Thyroid gland (tissue), 4 donors: ENCODE measurements around the gene UFSP1.
"Not testable (repeated sequence)": the region's sequence is repeated elsewhere in the genome, so short reads cannot be mapped to it uniquely, and the experiment has no call there.

ENCODE experiments used
- POLR2A ChIP-seq, 2 donors: fragments of 450-650 bp; IDR thresholded peaks; one replicate each; pipeline ENCODE4 v1.6.1; 2017; ENCODE audit warnings: antibody characterized with exemption in 2 of 2, mild to moderate bottlenecking in 2 of 2, moderate library complexity in 1 of 2
- TF ChIP-seq, protein P1 (sequence below), 6 experiments: fragments of 200-600 bp in 3 of 6; fragments of 450-650 bp in 3 of 6; sonication (generic) in 3 of 6; IDR thresholded peaks; one replicate each; pipeline ENCODE4 v1.5.1; 2016 to 2019; ENCODE audit warnings: antibody characterized with exemption in 6 of 6, mild to moderate bottlenecking in 2 of 6, inconsistent platforms in 1 of 6, moderate library complexity in 1 of 6

DNA sequence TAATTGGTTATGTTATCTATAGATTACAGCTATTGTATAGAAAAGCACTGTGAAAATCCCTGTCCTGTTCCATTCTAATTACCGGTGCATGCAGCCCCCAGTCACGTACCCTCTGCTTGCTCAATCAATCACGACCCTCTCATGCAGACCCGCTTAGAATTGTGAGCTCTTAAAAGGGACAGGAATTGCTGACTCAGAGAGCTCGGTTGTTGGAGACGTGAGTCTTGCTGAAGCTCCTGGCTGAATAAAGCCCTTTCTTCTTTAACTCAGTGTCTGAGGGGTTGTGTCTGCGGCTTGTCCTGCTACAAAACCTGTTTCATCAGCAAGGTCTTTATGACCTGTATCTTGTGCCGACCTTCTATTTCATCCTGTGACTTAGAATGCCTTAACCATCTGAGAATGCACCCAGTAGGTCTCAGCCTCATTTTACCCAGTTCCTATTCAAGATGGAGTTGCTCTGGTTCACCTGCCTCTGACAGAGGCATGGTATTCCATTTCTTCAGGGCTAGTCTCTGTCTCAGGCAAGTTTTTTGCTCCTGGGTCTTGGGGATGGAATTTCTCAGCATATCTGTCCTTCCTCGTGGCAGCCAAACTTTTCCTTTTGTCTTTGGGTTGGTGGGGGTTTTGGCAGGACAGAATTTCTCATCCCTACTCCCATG, 30.4 kb upstream of the UFSP1 start:
- TF ChIP-seq, protein P1, sequence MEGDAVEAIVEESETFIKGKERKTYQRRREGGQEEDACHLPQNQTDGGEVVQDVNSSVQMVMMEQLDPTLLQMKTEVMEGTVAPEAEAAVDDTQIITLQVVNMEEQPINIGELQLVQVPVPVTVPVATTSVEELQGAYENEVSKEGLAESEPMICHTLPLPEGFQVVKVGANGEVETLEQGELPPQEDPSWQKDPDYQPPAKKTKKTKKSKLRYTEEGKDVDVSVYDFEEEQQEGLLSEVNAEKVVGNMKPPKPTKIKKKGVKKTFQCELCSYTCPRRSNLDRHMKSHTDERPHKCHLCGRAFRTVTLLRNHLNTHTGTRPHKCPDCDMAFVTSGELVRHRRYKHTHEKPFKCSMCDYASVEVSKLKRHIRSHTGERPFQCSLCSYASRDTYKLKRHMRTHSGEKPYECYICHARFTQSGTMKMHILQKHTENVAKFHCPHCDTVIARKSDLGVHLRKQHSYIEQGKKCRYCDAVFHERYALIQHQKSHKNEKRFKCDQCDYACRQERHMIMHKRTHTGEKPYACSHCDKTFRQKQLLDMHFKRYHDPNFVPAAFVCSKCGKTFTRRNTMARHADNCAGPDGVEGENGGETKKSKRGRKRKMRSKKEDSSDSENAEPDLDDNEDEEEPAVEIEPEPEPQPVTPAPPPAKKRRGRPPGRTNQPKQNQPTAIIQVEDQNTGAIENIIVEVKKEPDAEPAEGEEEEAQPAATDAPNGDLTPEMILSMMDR (IDR thresholded peaks at IDR 0.05): not testable (repeated sequence)
- TF ChIP-seq POLR2A (IDR thresholded peaks at IDR 0.05): not testable (repeated sequence)
